Endothelial cell of umbilical vein (primary cell): Measurements from ENCODE around the gene LSP1. TPM values are rescaled to one million over a fixed set of nuclear protein-coding genes. Genes with fewer than 3 reads are reported as not detected.
A peak's percentile ranks its signal among the peaks of the same experiment; 100 is the strongest.

Source experiments
- BruUV-seq: library from RNA; stranded (reverse); fragments of 400-500 nt; replicated peaks from 2 replicates; lab custom pipeline; 2021; lab: Mats Ljungman, UMichigan
- CTCF ChIA-PET: fragments of 300-600, 350-600 bp; sonication (Branson Sonifier 250); formaldehyde crosslinking; loops from one replicate; lab custom pipeline; 2021; ENCODE audit warnings: antibody characterized with exemption, inconsistent platforms; lab: Charles Lee
- POLR2A ChIA-PET: fragments of 300-600, 350-600 bp; sonication (Branson Sonifier 250); formaldehyde crosslinking; loops from one replicate; lab custom pipeline; 2021; ENCODE audit warnings: antibody characterized with exemption, inconsistent platforms; lab: Charles Lee
- DNase-seq: peaks from one replicate; pipeline ENCODE4 v3.0.0-alpha.2; 2011; ENCODE audit warnings: low read depth, low spot score
- FAIRE-seq: peaks from 2 replicates; lab custom pipeline; 2011; peaks lifted over from hg19 to GRCh38; lab: Jason Lieb, UNC
- H2AFZ ChIP-seq: 2 replicates; pipeline ENCODE4 v1.6.0; 2012; ENCODE audit warnings: low read depth, low read length, control low read depth, inconsistent platforms
- H3K27ac ChIP-seq: 2 replicates; pipeline ENCODE4 v1.5.1; 2011; ENCODE audit warnings: low read depth, mild to moderate bottlenecking, control low read depth, low read length, moderate library complexity; ENCODE audit not compliant: insufficient read depth
- H3K27me3 ChIP-seq, 2 experiments: 2 replicates each; pipeline versions ENCODE4 v1.6.0 to v1.6.1; 2011; ENCODE audit warnings: low read length in 2 of 2, mixed read lengths in 1 of 2; ENCODE audit not compliant: control insufficient read depth in 2 of 2, insufficient read depth in 2 of 2
- H3K36me3 ChIP-seq, 2 experiments: 2 replicates in 1 of 2; 3 replicates in 1 of 2; pipeline ENCODE4 v1.5.1; 2011; ENCODE audit warnings: low read length in 2 of 2, mild to moderate bottlenecking in 1 of 2, moderate library complexity in 1 of 2; ENCODE audit not compliant: control insufficient read depth in 2 of 2, insufficient read depth in 2 of 2; ENCODE audit errors: extremely low read depth in 1 of 2
- H3K4me1 ChIP-seq: 3 replicates; pipeline ENCODE4 v1.5.1; 2011; ENCODE audit warnings: mild to moderate bottlenecking, low read length; ENCODE audit not compliant: control insufficient read depth, insufficient read depth; ENCODE audit errors: extremely low read depth
- H3K4me2 ChIP-seq: 2 replicates; pipeline ENCODE4 v1.6.1; 2011; ENCODE audit warnings: low read length, control low read depth, mixed read lengths; ENCODE audit not compliant: insufficient read depth
- H3K4me3 ChIP-seq, 3 experiments: fragments of 200-600 bp in 1 of 3; sonication (generic), shearing (Covaris generic) in 1 of 3; replicated peaks in 1 of 3; 2 replicates each; pipeline ENCODE4 v1.5.1; 2011 to 2016; ENCODE audit warnings: control low read depth in 3 of 3, low read length in 3 of 3, mild to moderate bottlenecking in 2 of 3, inconsistent platforms in 1 of 3, low read depth in 1 of 3, moderate library complexity in 1 of 3; ENCODE audit not compliant: insufficient read depth in 1 of 3
- H3K79me2 ChIP-seq: 2 replicates; pipeline ENCODE4 v1.6.0; 2012; ENCODE audit warnings: low read length, inconsistent platforms; ENCODE audit not compliant: control insufficient read depth, insufficient read depth
- H3K9ac ChIP-seq: replicated peaks from 2 replicates; pipeline ENCODE3; 2011; ENCODE audit warnings: low read length, control low read depth; ENCODE audit not compliant: insufficient read depth; ENCODE audit errors: extremely low read depth
- H3K9me1 ChIP-seq: replicated peaks from 3 replicates; pipeline ENCODE4 v1.6.0; 2011; ENCODE audit warnings: mild to moderate bottlenecking, low read length; ENCODE audit not compliant: control insufficient read depth, insufficient read depth; ENCODE audit errors: extremely low read depth
- H3K9me3 ChIP-seq: replicated peaks from 2 replicates; pipeline ENCODE4 v1.5.1; 2012; ENCODE audit warnings: low read length, inconsistent platforms; ENCODE audit not compliant: control insufficient read depth, insufficient read depth
- H4K20me1 ChIP-seq: replicated peaks from 2 replicates; pipeline ENCODE3; 2011; ENCODE audit warnings: mild to moderate bottlenecking, low read length; ENCODE audit not compliant: control insufficient read depth, insufficient read depth; ENCODE audit errors: extremely low read depth
- FOS ChIP-seq: IDR thresholded peaks from 2 replicates; pipeline ENCODE4 v1.6.1; 2011; ENCODE audit warnings: mild to moderate bottlenecking, low read length, moderate library complexity, borderline replicate concordance; ENCODE audit not compliant: insufficient read depth
- dilution Hi-C: fragments of 300-500 bp; cut with MboI; formaldehyde crosslinking; loops from one replicate; pipeline ENCODE4 v1.15.0; 2019; ENCODE audit warnings: low sequenced_read_pairs; ENCODE audit not compliant: extremely low pct_ligation_motif_present
- intact Hi-C: fragments of 100-400 bp; cut with micrococcal nuclease; formaldehyde crosslinking; loops from one replicate; pipeline ENCODE4 v1.10.0; 2022
- polyA plus RNA-seq, 4 experiments: library from polyadenylated mRNA; depleted of rRNA in 3 of 4; stranded (reverse) in 3 of 4; unstranded in 1 of 4; fragments of >200 nt; gene quantifications; 2 replicates each; pipeline versions ENCODE4 v1.2.1 to v1.2.3, GENCODE V29; 2011 to 2012; ENCODE audit warnings: missing spikeins in 1 of 4
- total RNA-seq: library from RNA; stranded (reverse); gene quantifications from 2 replicates; pipeline ENCODE4 v1.2.3, GENCODE V29; 2021
- TF ChIP-seq, protein P1 (sequence below), 2 donors: IDR thresholded peaks; 1 replicate in 1 of 2; 2 replicates in 1 of 2; pipeline ENCODE4 v1.5.1; 2011; ENCODE audit warnings: low read length in 2 of 2, mild to moderate bottlenecking in 2 of 2, moderate library complexity in 2 of 2, control low read depth in 1 of 2, inconsistent platforms in 1 of 2, low read depth in 1 of 2; ENCODE audit not compliant: insufficient read depth in 1 of 2; ENCODE audit errors: extremely low read depth in 1 of 2

LSP1 gene
- total and polyA plus RNA-seq, 2 donors (not counting 3 experiments of a cell fraction or from before 2014, with no cell fraction given), result not detected

DNA sequence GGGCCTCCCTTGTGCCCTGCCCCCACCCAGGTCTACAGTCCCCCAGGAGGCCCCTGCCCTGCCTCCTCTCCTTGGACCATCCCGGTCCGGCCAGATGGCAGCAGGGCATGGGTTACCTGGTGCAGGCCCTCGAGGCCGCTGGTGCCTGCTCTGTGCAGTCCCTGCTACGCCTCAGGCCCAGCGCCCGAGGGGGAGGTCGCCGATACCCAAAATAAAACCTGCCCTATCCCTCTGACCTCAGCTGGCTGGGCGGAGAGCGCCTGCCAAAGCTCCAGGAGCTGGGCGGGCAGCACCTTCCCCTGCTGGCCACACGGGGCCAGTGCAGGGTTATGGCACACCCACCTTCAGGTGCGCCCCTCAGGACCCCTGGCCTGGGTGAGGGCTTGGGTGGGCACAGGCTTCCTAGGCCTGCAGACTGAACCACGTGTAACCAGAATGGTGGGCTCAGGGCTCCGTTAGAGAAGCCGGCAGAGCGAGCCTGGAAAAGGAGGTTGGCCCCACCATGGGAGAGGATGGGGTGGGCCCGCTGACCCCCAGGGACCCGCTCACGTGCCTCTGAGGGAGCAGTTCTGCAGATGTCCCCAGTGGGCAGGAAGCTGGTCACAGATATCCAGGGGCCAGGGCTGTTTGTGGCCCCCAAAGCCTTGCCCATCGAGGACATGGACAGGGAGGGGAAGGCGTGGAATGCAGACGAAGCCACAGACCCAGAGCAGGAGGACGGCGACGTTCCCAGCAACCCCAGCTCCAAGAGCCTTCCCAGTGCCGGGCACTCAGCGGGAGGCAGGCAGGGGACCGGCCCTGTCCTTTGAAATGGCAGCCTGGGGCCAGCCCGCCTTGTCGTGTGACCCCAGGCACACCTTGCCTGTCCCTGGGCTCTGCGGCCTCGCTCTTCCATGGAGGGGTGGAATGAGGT, 64.9 kb downstream of the LSP1 start:
- FAIRE-seq (no peak), DNase-seq (no peak)
- Histone ChIP-seq H3K79me2 (no peaks in the 10 kb centered on the region), H3K4me1 (no peaks in the 10 kb centered on the region), H3K27me3 (no peaks in the 10 kb centered on the region), H2AFZ (no peak overlapping the region), H3K9ac (no peak overlapping the region), H3K4me2 (no peak overlapping the region), H3K9me1 (no peaks in the 10 kb centered on the region), H3K27ac (no peak overlapping the region), H3K4me3 (no peak overlapping the region), H4K20me1 (no peaks in the 10 kb centered on the region), H3K9me3 (no peaks in the 10 kb centered on the region), H3K36me3 (no peaks in the 10 kb centered on the region)
- no TSS peak for BruUV-seq
- CTCF ChIA-PET, result interaction anchor here (0.9 to 2.1 kb wide), 2 partner anchors 26 to 36 kb away, joined by 4 to 10 read pairs; no protein-coding TSS in a partner anchor
- POLR2A ChIA-PET, result no interaction called here
- dilution Hi-C loops (no loop called here), intact Hi-C loops (no loop called here)
- no peak for TF ChIP-seq FOS
- TF ChIP-seq, protein P1, sequence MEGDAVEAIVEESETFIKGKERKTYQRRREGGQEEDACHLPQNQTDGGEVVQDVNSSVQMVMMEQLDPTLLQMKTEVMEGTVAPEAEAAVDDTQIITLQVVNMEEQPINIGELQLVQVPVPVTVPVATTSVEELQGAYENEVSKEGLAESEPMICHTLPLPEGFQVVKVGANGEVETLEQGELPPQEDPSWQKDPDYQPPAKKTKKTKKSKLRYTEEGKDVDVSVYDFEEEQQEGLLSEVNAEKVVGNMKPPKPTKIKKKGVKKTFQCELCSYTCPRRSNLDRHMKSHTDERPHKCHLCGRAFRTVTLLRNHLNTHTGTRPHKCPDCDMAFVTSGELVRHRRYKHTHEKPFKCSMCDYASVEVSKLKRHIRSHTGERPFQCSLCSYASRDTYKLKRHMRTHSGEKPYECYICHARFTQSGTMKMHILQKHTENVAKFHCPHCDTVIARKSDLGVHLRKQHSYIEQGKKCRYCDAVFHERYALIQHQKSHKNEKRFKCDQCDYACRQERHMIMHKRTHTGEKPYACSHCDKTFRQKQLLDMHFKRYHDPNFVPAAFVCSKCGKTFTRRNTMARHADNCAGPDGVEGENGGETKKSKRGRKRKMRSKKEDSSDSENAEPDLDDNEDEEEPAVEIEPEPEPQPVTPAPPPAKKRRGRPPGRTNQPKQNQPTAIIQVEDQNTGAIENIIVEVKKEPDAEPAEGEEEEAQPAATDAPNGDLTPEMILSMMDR (IDR thresholded peaks at IDR 0.05; ENCODE audit: extremely low read depth in 1 of 2, insufficient read depth in 1 of 2, low read depth in 1 of 2, low read length in 2 of 2), result peak; percentile 17 to 42
